Activated CD4-positive, CD25-positive, alpha-beta regulatory T cell treated with anti-CD3 and anti-CD28 coated beads, Interleukin-2, amount 50 U/mL, for 24 hours (primary cell): ENCODE data around the gene ANXA7.
A peak's percentile ranks its signal among the peaks of the same experiment; 100 is the strongest.

Source experiments
- ATAC-seq, 2 donors: fragments of 150-1000 bp; cut with Tn5 transposase; one replicate each; pipeline ENCODE4 v1.10.0; 2021; ENCODE audit warnings: mild to moderate bottlenecking in 1 of 2, moderate library complexity in 1 of 2

ANXA7 gene

DNA sequence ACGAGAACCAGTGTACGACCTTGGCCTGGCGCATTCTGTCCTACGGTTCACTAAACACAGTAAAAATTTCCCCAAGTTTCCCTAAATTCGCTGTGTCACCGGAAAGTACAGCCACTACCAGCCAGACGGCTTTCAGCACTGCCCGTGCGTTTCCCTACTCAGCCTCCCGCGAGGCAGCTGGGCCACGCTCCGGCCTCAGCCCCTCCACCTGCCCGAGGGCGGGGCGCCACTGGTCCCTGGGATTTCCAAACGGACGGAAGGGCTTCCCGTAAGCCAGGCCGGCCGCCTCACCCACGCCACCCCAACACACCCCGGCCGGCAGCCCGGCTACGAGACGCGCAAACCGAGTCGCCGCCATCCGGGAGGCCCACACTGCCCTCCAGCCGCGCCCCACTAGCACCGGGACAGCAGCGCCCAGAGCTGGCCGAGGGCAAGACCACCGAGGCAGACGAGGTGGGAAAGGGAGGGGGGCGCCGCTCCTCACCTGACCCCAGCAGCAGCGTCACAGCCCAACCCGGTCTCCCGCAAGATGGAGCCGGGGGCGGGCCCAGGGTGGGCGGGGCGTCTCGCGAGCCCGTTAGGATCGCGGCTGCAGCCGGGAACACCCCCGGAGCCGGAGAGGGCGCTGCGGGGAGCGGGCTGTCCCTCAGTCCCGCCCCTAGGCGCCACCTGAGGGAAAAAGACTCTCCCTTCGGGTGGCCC is at the start of gene ANXA7:
ANXA7 (minus strand) TSS at position 531 of the 702 bp plus-strand sequence. CDS start 13,202 bp downstream, outside the sequence.
- ATAC-seq, result peak; percentile 93 to 95

DNA sequence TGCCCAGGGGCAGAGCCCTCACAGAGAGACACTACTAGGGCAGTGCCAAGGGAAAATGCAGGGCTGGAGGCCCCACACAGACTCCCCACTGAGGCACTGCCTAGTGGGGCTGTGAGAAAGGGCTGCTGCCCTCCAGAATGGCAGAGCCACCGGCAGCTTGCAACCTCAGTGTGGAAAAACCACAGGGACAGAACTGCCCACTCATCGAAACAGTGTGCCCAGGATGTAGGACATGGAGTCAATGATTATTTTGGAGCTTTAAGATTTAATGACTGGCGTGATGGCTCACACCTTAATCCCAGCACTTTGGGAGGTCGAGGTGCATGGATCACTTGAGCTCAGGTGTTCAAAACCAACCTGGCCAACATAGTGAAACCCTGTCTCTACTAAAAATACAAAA is 47.0 kb upstream of the ANXA7 start:
- no peak for ATAC-seq

DNA sequence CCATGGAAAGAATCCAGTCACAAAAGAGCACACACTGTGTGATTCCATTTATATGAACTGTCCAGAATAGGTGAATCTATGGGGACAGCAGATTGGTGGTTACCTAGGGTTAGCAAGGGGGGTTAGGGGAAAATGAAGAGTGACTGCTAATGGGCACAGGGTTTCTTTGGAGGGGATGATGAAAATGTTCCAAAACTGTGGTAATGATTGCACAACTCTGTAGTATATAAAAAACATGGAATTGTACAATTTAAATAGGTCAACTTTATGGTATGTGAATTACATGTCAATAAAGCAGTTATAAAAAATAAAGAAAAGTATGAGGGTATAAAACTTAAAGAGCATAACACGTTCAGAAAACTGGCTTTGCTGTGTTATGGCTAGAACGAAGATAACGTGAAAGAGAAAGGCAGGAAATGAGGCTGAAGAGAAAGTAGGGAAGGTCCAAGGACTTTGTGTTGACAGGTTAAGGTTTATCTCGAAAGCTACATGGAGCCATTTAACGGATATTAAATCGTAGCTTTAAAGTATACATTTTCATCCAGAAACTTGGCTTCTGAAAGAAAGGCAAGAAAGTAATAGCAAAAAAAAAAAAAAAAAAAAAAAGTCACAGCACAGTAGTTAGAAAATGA is 45.9 kb upstream of the ANXA7 start:
- no peak for ATAC-seq

DNA sequence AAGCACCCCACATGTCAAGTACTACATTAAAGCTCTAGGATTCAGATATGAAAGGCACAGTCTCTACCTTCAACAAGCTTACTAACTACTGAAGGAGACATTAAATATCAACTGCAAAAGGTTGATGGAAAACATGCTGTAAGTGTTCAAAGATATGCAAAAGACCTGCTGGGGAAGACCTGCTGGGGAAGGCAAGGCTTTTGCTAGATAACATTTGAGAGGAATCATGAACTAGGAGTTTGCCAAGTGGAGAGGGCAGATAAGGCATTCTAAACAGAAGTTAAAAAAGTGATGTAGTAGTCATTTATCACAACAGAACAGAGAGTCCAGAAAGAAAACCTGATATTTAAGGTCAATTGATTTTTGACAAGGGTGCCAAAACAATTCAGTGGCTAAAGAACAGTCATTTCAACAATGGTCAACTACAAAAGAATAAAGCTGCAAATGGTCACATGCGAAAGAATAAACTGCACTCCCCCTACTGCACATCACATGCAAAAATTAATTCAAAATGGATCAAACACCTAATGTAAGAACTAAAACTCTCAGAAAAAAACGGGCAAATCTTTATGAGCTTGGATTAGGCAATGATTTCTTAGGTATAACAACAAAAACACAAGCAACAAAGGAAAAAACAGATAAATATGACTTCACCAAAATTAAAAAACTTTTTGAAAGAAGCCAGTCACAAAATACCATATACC is 42.5 kb upstream of the ANXA7 start:
- no peak for ATAC-seq

DNA sequence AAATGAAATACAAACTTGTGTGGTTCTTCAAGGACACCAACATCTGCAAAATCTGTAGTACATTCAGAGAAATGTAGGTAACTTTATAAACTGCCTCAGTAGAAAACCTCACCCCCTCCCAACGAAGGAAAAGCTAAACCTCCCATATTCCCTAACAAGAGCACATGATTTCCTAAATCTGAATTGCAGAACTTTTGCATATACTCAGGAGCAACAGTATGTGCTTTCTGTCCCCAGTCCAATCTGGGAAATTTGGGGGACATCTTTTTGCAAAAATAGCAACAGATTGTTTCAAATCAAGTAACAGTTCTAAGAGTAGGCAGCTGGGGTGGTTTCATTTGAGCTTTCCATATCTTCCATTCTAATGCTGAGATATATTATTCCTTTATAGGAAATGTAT is 35.3 kb upstream of the ANXA7 start:
- no peak for ATAC-seq

DNA sequence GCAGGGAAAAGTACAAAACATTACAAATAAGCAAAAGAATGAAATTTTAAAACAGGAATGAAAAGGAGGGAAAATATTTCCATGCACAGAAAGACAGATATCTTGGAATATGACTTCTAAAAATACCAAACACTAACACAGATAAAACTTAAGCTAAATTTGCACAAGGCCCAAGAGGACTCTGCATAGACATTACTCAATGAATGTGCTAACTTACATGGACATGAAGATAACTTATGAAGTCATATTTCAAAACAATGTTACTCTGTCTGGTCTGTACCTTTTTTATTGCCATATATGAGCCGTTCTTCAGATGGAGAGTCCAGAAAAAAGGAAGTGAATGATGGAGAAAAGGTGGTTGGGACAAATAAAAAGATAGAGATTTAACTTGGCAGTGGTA is 34.5 kb upstream of the ANXA7 start:
- no peak for ATAC-seq

DNA sequence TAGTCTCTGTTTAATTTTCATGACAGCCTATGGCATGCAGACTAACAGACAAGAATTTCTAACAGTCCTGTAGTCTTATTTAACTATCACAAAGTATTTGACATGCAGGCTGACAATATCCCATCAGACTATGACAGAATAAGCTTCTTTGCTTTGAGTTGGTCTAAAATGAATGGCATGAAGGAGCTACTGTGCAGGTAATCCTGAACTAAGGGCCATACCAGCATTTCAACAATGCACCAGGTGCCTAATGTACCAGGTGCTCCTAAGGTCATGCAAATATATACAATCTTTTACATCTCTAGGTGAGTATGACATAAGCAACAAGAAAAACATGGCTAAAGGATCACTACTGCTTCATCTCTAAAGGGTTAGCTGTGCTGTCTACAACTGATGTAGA is 33.1 kb upstream of the ANXA7 start:
- ATAC-seq, result no peak

DNA sequence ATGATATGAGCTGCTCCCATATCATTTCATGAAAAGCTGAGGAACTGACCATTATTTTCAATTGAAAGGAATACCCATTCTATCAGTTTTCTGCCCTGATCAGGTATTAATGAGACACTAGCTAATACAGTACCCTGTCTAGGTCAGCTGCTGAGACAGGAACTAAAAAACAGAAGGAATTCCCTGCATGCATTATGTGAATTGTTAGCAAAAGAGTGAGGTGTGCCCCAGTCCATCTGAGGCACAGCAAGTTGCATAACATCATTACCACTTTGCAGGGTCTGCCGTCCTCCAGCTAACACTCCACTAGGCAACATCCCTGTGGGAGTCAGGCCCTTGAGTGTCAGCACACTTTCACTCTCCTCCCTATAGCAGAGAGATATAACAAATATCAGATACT is 30.6 kb upstream of the ANXA7 start:
- ATAC-seq, result no peak

DNA sequence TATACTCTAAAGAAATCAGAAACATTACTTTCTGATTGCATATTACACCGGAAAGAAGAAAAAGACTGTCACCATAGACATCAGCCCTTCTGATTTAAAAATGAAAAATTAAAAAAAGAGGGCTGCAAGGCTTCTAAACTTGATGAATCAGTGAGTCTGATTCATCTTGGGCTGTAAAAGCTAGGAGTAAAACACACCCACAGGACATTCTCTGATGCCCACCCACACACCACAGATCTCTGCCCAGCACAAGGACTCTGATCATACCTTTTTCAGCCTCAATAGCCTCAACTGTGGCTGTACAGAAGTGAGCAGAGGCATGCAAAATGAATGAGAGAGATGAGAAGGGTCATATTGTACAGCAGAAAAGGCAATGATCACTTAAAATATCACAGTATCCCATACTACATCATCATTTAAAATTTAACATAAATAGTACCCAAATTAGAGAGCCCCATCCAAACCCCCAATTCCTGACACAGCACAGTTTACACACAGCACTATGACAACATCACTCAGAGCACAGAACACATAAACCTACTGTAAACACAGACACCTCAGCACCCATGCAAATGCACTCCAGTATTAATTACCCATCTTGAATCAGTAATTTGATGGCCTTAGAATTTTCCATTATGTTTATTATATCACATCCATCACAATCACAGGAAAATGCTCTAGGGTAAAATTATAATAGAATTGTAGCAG is 25.9 kb upstream of the ANXA7 start:
- peak; percentile 53 to 62 for ATAC-seq

DNA sequence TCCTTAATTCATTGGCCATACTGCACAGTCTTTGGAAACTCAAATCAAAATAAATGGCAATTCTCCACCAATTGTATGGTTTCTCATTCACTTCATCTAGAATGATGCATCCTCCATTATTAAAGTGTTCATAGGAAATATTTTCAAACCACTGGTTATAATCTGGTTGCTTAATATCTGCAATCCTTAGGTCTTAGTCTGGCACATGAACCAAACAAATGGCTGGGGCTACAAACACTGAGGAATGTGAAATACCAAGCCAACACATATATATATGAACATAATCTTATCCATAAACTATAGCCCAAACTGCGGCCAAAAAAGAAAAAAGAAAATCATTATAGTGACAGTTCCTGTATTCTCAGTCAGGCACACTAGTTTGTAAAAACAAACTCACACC is 25.2 kb upstream of the ANXA7 start:
- ATAC-seq, result no peak

DNA sequence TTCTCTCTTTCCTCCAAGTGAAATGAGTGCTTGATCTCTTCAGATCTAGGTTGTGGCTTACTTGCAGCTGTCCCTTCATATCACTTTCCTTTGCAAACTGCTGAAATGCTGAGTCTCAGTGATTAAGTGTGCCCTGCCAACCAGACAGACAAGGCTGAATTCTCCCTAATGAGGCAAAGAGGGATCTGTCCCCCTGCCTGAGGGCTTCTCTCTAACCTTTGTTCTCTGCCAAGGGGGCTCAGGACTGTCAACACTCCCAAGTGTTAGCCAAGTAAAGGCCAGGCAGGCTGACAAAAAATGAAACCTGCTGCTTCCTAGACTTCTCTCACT is 19.6 kb upstream of the ANXA7 start, which contains the start of gene MSS51:
MSS51 (minus strand) TSS at position 24 of the 330 bp plus-strand sequence. CDS start 5,277 bp downstream, outside the sequence.
- ATAC-seq, result peak in 1 of 2 donors; percentile 24

DNA sequence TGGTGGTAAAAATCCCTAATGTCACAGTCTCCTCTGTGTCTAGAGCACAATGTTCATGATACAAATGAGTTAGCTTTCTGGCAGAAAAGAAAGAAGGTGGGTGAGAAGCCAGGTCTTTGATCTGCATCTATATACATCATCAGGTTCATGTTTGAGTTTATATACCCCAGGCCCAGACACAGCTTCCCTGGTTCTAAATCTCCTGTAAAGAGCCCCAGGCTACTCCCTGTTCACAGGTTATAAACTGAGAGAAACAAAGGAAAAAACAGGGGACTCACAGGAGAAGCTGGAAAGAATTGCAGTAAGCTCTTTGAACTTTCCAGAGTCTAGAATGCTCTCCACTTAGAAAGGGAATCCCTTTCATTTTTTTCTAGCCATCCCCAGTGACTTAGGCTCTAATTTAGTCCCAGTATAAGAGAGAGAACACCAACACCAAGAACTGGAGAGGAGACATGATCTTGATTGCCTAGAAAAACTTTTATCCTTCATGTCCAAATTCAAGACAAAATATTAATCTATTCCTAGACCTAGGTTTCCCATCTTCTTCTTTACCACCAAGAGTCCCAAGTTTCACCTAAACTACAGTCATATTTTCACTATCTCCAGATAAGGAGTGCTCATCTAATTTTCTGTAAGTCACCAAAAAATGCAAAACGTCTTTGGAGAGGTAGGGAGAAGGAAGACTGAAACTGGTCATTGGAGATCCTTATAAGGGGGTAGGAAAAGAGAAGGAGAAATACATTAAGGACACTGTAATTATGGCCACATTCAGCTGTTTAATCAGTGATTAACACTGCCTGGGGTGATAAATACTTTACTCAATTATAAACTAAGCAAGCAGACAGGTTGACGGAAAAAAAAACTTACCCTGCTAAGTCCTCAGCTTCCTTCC is 19.0 kb upstream of the ANXA7 start:
- ATAC-seq, result no peak

DNA sequence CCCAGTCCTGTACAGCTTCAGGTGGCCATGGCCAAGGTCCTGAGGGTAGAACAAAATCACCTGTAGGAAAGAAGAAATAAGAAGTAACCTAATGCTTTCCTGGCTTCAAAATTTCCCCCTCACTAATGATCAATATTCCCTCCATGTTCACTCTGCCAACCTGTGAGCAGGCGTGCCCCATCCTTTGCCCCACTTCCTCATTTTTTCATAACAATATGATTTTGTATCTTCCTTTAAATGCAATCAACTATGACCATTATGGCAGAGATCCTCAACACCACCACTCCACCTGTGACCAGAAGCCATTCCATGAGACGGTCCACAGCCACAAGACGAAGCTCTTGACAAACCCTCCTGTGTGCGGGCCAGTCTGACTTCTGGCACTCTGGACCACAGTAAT is 12.5 kb upstream of the ANXA7 start:
- no peak for ATAC-seq

DNA sequence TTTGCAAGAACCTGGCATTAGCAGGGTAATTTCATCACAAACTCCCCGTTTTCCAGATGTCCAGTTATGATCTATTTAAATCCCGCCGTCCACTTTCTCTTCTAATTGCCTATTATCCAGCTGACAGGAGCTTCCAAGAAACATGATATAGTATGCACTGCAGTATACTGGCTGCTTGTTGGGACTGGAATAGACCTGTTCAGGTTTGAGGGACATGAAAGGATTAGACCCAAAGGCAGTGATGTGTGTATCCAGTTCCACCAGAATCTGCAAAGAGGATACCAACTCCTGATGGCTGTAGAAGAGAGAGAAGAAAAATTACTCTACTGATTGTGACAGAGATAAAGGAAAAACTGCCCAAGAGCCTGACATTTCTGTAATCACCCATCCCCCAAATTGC is 10.6 kb upstream of the ANXA7 start:
- no peak for ATAC-seq

DNA sequence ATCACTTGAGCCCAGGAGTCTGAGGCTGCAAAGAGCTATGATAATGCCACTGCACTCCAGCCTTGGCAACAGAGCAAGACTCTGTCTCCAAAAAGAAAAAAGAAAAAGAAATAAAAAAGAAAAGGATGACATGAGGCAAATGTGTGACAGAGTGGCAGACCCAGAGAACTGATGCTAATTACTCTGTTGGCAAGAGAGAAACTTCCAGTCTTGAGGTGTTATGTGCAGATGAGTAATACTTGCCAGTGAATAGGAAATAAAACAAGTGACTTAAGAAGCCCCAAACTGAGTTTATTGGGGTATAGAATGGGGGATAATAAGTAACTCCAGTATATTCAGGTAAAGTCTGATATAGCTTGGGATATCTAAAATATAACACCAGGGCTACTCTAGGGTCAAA is 9.5 kb upstream of the ANXA7 start:
- ATAC-seq, result peak in 1 of 2 donors; percentile 28

DNA sequence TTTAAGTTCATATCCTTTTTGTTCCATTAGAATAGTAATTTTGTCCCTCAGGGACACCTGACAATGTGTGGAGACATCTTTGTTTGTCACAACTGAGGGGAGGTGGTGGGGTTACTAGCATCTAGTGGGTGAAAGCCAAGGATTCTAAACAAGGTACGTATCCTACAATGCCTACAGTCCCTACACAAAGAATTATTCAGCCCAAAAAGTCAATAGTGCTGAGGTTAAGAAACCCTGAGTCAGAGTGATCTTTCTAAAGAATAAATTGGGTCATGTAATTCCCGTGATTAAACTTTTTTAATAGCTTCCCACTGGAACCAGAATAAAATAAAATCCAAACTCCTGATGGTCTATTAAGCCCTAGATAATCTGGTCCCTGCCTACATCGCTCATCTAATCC is 2.7 kb upstream of the ANXA7 start:
- no peak for ATAC-seq

DNA sequence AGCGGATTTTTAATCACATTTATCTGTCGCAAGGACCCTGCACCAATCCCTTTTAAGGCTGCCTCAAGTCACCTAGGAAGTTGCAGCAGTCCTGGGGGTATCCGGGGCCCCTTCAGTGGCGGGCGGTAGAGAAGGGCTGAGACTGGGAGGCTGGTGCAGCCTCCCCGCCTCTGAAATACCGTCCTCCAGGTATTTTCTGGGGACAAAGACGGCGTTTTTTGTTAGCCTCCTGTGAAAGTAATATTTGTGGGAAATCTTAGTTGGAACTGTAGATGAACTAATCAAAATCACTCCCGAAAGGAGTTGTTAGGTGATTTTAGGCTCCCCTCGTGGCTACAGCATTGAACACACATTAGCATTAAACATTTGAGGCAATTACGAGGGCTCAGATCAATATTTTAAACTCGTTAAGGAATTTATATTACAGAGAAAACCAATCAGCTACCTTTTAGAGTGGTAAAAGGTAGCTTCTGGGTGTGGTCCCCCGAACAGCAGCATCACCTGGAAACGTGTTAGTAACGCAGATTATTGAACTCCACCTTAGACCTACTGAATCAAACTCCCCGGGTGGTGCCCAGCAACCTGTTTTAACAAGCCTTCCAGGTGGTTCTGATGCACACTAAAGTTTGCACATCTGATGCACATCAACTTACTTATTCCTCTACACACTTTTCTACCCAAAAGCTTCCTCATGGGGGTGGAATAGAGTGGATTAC is 530 bp upstream of the ANXA7 start:
- ATAC-seq, result peak in 1 of 2 donors; percentile 27

DNA sequence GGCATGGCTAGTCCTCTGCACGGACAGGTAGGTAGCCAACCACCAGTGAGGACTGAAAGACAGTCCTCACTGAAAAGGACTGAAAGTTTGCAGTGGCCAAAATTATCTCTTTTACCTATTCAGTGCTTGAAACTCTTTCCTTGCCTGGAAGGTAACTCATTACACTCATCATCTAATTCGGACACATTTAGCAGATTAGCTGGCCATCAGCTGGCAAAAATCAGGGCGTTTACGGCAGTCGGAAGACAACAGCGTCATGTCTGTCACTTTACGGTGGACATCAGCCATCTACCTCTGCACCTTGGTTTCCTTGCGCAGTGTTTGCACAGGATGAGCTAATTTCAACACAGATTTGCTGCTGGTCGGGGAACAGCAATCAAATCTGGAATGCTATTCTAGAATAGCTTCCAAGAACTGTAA is 740 bp downstream of the ANXA7 start:
- ATAC-seq, result peak; percentile 29 to 33

DNA sequence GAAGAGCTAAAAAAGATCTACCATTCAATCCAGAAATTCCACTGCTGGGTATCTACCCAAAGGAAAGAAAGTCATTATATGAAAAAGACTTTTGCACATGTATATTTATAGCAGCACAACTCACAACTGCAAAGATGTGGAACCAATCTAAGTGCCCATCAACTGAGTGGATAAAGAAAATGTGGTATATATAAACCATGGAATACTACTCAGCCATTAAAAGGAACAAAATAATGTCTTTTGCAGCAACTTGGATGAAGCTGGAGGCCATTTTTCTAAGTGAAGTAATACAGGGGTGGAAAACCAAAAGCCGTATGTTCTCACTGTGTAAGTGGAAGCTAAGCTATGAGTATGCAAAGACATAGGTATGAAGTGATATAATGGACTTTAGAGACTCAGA is 3.0 kb downstream of the ANXA7 start:
- ATAC-seq, result no peak

DNA sequence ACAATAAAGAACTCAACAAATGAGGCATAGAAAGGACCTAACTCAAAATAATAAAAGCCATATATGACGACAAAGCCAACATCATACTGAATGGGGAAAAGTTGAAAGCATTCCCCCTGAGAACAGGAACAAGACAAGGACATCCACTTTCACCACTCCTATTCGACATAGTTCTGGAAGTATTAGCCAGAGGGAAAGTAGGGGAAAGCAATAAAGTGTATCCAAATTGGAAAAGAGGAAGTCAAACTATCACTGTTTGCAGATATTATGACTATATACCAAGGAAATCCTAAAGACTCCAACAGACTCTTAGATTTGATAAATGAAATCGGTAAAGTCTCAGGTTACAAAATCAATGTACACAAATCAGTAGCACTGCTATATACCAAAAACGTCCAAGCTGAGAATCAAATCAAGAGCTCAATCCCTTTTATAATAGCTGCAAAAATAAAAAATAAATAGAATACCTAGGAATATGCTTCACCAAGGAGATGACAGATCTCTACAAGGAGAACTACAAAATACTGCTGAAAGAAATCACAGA is 4.8 kb downstream of the ANXA7 start:
- ATAC-seq, result no peak

DNA sequence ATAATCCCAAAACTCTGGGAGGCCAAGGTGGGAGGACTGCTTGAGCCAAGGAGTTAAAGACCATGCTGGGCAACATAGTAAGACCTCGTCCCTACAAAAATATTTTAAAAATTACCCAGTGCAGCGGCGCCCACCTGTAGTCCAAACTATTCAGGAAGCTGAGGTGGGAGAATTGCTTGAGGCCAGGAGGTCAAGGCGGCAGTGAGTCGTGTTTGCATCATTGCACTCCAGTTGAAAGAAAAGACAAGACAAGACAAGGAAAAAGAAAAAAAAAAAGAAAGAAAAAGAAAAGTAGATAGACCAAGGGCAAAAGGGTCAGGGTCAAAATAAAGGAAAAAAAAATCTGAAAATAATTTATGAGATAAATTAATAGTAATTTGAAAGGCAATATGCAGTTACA is 5.8 kb downstream of the ANXA7 start:
- no peak for ATAC-seq
